ENCODE results near the gene PPBP. TPM values are rescaled to one million over a fixed set of nuclear protein-coding genes. Genes with fewer than 3 reads are reported as not detected.

The PPBP gene
- total RNA-seq, 1 experiment from 2014 or later, result not detected

DNA sequence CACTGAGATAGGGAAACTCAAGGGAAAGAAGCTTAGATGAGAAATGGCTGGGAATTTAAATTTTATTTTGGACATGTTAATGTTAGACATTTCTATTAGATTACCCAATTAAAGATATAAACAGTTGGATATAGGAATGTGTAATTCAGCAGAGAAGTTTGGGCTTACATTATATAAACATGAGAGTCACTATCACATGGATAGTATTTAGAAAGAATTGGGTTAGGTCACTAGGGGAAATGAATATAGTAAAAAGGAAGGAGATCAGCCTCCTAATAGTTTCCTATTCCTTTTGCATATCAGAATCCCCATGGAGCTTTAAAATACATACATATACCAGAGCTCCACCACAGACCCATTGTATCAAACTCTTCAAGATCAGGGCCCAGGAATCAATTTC, 30.1 kb upstream of the PPBP start (continued):
- TF ChIP-seq ZNF274 (IDR thresholded peaks at IDR 0.05; ENCODE audit: low read depth, low read length), result no peak
- no peak for TF ChIP-seq SP1 (IDR thresholded peaks at IDR 0.05; ENCODE audit: low read depth)

DNA sequence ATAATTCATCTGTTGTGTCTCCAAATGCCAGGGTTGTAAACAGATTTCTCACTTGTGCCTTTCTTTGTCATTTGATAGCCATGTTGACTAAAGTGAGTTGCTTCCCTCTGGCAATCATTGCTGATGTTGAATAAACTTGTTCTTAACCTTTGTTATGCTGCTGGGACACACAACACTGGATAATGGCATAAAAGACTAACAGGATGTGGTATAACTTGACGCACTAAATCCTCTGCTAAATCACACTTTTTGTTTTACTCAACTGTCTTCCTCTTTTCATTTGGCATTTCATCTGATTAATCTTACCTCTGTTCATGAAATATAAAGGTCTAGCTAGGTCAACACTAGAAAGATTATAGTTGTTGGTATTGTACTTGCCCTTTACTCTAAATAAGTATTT, 28.1 kb upstream of the PPBP start:
- H3K27me3 ChIP-seq (ENCODE audit: insufficient read depth, low read length), result no peaks in the 10 kb centered on the region
- H3K79me2 ChIP-seq (ENCODE audit: insufficient read depth, low read length), result no peaks in the 10 kb centered on the region
- TF ChIP-seq, protein P1, sequence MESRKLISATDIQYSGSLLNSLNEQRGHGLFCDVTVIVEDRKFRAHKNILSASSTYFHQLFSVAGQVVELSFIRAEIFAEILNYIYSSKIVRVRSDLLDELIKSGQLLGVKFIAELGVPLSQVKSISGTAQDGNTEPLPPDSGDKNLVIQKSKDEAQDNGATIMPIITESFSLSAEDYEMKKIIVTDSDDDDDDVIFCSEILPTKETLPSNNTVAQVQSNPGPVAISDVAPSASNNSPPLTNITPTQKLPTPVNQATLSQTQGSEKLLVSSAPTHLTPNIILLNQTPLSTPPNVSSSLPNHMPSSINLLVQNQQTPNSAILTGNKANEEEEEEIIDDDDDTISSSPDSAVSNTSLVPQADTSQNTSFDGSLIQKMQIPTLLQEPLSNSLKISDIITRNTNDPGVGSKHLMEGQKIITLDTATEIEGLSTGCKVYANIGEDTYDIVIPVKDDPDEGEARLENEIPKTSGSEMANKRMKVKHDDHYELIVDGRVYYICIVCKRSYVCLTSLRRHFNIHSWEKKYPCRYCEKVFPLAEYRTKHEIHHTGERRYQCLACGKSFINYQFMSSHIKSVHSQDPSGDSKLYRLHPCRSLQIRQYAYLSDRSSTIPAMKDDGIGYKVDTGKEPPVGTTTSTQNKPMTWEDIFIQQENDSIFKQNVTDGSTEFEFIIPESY (IDR thresholded peaks at IDR 0.05; ENCODE audit: extremely low read depth, insufficient replicate concordance, low read length), result no peak
- TF ChIP-seq ZFX (IDR thresholded peaks at IDR 0.05) (no peak), POLR2A (IDR thresholded peaks at IDR 0.05; ENCODE audit: borderline replicate concordance, extremely low read depth, insufficient read depth, insufficient read length) (no peak)
- no peak overlapping the region for H3K9ac ChIP-seq (ENCODE audit: low read length)
- no peaks in the 10 kb centered on the region for H4K20me1 ChIP-seq (ENCODE audit: insufficient read depth)
- ATAC-seq, result no peak
- intact Hi-C loops (cut with micrococcal nuclease), result no loop called here
- ChIA-PET CTCF (interaction anchor here (1.4 kb wide), 1 partner anchor 23 kb away, joined by 3 read pairs; the partner anchor contains the start of gene CXCL3), RAD21 (ENCODE audit: low non-redundant PET in 1 of 2, low total read pairs in 2 of 2, uncharacterized antibody in 2 of 2, unreplicated experiment in 2 of 2) (no interaction called here), POLR2A (no interaction called here)
- no peaks in the 10 kb centered on the region for H3K4me1 ChIP-seq (ENCODE audit: control insufficient read depth in 1 of 2, insufficient read depth in 2 of 2, low read length in 2 of 2)
- no peaks in the 10 kb centered on the region for H3K9me3 ChIP-seq (ENCODE audit: control insufficient read depth in 1 of 2, insufficient read depth in 1 of 2, low read depth in 1 of 2, low read length in 2 of 2)
- H3K36me3 ChIP-seq (ENCODE audit: control insufficient read depth in 1 of 2, insufficient read depth in 2 of 2, low read length in 2 of 2), result no peaks in the 10 kb centered on the region
- no peaks in the 10 kb centered on the region for H3K9me2 ChIP-seq (ENCODE audit: insufficient read depth)
- no peak overlapping the region for H2AFZ ChIP-seq (ENCODE audit: low read depth, low read length, poor library complexity, severe bottlenecking)
- no TSS peak for BruUV-seq (replicated peaks)
- H3K4me2 ChIP-seq (ENCODE audit: low read length), result no peak overlapping the region
- no peak for DNase-seq (ENCODE audit: low read depth, low spot score)
- H3K27ac ChIP-seq (ENCODE audit: low read depth, low read length), result no peak overlapping the region
- no peak overlapping the region for H3K4me3 ChIP-seq (replicated peaks in 1 of 2; ENCODE audit: low read depth in 1 of 2, low read length in 2 of 2)

DNA sequence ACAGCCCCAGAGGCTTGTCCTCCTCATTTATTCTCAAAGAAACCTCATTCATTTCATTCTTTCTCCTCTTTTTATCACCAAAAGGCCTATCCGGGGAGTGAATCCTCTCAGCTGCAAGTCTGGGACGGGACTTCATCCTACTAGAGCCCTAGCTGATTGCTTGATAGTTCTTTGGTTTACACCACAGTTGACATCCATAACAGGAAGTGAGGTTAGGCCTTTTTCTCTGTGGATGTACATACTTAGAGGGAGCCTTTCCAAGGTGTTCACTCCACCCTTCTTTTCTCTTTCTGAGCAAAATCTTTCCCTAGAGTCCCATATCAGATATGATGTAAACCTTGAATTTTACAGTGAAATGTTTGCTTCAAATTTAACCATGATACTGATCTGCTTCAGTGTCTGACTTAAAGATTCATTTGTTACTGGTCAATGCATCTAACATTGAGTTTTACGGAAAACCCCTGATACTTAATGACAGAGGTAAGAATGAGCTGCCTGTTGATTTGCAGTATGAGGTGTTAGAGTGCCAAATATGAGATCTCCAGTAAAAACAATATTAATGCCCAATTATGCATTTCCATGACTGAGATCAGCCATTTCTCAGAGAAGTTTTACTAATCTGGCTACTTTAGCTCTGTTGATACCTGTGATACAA, 27.3 kb upstream of the PPBP start:
- CTCF ChIA-PET, result no interaction called here
- POLR2A ChIA-PET, result no interaction called here
- RAD21 ChIA-PET (ENCODE audit: low non-redundant PET in 1 of 2, low total read pairs in 2 of 2, uncharacterized antibody in 2 of 2, unreplicated experiment in 2 of 2), result no interaction called here

More for the DNA sequence above, 27.3 kb upstream of the PPBP start:
- Histone ChIP-seq H3K9me2 (ENCODE audit: insufficient read depth) (no peaks in the 10 kb centered on the region), H4K20me1 (ENCODE audit: insufficient read depth) (no peaks in the 10 kb centered on the region), H3K27me3 (ENCODE audit: insufficient read depth, low read length) (no peaks in the 10 kb centered on the region), H3K9ac (ENCODE audit: low read length) (no peak overlapping the region), H3K4me1 (ENCODE audit: control insufficient read depth in 1 of 2, insufficient read depth in 2 of 2, low read length in 2 of 2) (no peaks in the 10 kb centered on the region), H3K4me3 (replicated peaks in 1 of 2; ENCODE audit: low read depth in 1 of 2, low read length in 2 of 2) (no peak overlapping the region), H2AFZ (ENCODE audit: low read depth, low read length, poor library complexity, severe bottlenecking) (no peak overlapping the region), H3K79me2 (ENCODE audit: insufficient read depth, low read length) (no peaks in the 10 kb centered on the region), H3K27ac (ENCODE audit: low read depth, low read length) (no peak overlapping the region), H3K36me3 (ENCODE audit: control insufficient read depth in 1 of 2, insufficient read depth in 2 of 2, low read length in 2 of 2) (no peaks in the 10 kb centered on the region), H3K4me2 (ENCODE audit: low read length) (no peak overlapping the region), H3K9me3 (ENCODE audit: control insufficient read depth in 1 of 2, insufficient read depth in 1 of 2, low read depth in 1 of 2, low read length in 2 of 2) (no peaks in the 10 kb centered on the region)
- DNase-seq (ENCODE audit: low read depth, low spot score) (no peak), ATAC-seq (no peak)
- TF ChIP-seq ZFX (IDR thresholded peaks at IDR 0.05) (no peak), POLR2AphosphoS5 (IDR thresholded peaks at IDR 0.05; ENCODE audit: low read depth, low read length) (no peak)
- TF ChIP-seq, protein P2, sequence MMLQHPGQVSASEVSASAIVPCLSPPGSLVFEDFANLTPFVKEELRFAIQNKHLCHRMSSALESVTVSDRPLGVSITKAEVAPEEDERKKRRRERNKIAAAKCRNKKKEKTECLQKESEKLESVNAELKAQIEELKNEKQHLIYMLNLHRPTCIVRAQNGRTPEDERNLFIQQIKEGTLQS (IDR thresholded peaks at IDR 0.05), result no peak
- intact Hi-C loops (cut with micrococcal nuclease), result no loop called here
- no TSS peak for BruUV-seq (replicated peaks)
